ENCODE results near the gene ATN1.
A peak's percentile ranks its signal among the peaks of the same experiment; 100 is the strongest.

The ATN1 gene

DNA sequence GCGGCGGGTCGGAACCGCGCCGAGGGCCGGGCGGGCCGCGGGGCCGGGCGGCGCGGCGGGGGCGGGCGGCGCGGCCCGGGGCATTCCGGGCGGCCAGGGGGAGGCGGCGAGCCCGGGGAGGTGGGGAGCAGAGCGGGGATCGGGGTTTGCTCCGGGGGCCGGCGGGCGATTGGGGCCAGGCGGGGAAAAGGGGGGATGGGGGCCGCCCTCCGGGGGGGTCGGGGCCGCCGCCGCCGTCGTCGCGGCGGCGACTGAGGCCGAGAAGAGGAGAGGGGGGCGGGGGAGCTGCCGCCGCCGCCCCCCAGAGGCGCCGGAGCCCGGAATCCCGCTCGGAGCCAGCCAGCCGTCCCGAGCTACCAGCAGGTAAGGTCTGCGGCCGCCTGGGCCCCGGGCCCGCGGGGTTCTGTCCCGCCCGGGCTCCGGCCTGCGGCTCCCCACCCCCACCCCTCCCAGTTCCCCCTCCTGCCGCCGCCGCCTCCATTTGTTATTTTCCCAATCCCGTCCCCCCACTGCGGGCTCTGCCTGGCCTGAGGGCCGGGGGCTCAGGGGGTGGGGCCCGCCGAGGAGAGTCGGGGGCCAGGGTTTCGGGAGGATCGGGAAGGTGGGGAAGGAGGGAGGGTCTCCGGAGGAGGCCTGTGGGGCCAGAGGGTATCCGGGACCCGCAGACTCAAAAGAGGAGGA lies 403 bp downstream of the ATN1 start:
- no peak for DNase-seq

DNA sequence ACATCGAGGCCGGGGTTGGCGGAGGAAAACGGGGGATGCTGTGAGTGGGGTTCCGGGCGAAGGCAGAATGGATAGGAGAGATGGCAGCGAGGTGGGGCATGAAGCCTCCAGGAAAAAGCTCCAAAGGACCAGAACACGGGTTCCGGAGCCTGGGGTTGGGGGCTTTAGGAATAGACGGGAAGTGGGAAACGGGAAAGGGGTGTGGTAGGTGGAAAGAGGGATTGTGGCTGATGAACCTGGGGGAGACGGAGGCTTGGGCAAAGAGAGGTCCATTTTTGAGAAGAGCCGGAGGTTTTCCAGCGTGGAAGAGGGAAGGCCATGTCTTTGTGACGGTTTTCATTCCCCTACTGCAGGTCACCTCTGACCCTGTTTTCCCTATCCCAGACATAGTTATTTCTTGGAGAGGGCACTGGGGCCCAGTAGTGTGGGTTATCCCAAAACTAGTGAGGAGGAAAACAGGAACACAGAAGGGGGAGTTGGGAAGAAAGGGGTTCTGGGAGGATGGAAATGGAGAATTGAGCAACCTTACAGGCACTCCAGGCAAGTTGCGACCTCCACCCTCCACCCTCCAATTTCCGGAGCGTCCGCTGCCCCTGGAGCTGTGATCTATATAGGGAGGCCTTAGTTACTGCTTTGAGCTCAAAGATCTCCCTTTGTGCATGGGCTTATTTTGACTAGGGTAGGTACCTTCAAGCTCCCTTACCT lies 1.1 kb downstream of the ATN1 start:
- DNase-seq, result no peak

DNA sequence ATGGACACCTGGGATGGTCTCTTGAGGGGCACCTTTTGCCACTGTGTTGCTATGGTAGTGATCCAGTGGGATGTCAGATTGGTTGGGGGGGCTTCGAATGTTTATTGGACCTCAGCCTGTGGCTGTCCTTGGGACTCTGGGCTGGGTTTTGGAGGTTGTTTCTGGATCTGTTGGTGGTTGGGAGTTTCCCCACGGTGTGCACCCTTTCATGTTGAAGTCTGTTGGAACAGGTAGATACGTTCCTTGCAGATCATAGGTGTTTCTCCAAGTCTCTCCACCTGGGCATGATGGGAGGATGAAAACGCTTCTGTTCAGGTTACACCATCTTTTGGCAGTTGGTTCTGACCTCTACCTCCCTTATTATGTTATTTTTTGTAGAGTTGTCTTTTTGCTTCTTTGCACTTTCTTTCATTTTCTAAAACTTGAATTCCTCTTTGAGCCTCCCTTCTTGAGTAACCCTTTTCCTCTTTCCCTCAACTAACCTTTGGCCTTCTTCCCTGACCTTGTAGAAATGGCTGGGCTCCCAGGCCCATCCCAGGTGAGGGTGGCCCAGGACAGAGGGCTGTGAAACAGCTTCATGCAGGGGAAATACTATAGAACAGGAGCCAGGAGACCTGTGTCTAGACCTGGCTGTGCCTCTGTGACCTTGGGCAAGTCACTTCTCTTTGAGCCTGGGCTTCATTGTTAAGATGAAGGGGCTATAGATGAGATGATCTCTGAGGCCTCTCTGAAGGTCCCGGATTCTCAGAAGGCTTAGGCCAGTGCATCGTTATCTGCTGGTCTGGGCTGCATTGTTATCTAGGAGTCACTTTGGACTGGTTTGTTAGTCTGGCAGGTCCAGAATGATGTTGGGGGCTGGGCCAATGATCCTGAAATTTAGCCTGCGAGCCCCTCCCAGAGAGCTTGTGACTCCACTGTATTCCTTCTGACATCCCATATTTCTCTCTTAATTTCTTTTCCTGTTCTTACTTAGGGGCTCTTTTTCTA lies 2.0 kb downstream of the ATN1 start:
- DNase-seq, result no peak

DNA sequence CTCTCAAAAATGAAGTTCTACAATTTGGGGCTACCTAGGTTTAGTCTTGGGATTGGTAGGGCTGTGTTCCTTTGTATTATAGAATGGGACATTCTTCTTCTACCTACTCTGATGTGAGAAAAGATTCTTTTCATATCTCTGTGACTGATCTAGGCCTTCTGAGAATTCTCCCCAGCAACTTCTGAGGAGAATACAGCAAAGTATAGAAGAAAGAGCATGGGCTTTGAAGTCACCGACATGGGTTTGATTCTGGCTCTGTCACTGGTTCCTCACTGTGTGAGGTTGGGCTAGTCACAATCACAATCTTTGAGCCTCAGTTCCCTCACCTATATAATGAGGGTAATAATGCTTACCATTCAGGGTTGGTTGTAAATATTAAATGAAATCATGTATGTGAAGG lies 5.0 kb downstream of the ATN1 start:
- no peak for DNase-seq

DNA sequence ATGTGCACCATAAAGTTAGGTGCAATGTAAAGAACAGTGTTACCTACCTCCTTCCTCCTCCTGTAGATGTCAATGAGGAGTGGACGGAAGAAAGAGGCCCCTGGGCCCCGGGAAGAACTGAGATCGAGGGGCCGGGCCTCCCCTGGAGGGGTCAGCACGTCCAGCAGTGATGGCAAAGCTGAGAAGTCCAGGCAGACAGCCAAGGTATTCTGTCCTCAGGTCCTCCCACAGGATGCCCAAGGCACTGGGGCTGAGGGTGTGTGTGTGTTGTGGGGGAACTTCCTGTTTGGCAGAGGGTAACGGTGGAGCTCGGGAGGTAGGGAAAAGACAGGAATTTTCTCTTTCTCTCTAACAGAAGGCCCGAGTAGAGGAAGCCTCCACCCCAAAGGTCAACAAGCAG lies 6.4 kb downstream of the ATN1 start:
- DNase-seq, result no peak

DNA sequence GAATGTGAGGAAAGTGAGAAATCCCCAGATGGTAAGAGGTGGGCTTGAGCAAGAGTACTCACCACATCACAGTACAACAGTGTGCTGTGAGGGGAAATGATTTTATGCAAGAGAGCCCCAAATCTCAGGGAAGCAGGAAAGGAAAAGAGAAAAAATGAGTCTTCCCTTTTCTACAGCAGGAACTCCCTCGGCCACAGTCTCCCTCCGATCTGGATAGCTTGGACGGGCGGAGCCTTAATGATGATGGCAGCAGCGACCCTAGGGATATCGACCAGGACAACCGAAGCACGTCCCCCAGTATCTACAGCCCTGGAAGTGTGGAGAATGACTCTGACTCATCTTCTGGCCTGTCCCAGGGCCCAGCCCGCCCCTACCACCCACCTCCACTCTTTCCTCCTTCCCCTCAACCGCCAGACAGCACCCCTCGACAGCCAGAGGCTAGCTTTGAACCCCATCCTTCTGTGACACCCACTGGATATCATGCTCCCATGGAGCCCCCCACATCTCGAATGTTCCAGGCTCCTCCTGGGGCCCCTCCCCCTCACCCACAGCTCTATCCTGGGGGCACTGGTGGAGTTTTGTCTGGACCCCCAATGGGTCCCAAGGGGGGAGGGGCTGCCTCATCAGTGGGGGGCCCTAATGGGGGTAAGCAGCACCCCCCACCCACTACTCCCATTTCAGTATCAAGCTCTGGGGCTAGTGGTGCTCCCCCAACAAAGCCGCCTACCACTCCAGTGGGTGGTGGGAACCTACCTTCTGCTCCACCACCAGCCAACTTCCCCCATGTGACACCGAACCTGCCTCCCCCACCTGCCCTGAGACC lies 7.8 kb downstream of the ATN1 start:
- DNase-seq, result no peak

DNA sequence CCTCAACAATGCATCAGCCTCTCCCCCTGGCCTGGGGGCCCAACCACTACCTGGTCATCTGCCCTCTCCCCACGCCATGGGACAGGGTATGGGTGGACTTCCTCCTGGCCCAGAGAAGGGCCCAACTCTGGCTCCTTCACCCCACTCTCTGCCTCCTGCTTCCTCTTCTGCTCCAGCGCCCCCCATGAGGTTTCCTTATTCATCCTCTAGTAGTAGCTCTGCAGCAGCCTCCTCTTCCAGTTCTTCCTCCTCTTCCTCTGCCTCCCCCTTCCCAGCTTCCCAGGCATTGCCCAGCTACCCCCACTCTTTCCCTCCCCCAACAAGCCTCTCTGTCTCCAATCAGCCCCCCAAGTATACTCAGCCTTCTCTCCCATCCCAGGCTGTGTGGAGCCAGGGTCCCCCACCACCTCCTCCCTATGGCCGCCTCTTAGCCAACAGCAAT lies 8.5 kb downstream of the ATN1 start:
- DNase-seq, result no peak

DNA sequence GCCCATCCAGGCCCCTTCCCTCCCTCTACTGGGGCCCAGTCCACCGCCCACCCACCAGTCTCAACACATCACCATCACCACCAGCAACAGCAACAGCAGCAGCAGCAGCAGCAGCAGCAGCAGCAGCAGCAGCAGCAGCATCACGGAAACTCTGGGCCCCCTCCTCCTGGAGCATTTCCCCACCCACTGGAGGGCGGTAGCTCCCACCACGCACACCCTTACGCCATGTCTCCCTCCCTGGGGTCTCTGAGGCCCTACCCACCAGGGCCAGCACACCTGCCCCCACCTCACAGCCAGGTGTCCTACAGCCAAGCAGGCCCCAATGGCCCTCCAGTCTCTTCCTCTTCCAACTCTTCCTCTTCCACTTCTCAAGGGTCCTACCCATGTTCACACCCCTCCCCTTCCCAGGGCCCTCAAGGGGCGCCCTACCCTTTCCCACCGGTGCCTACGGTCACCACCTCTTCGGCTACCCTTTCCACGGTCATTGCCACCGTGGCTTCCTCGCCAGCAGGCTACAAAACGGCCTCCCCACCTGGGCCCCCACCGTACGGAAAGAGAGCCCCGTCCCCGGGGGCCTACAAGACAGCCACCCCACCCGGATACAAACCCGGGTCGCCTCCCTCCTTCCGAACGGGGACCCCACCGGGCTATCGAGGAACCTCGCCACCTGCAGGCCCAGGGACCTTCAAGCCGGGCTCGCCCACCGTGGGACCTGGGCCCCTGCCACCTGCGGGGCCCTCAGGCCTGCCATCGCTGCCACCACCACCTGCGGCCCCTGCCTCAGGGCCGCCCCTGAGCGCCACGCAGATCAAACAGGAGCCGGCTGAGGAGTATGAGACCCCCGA lies 9.1 kb downstream of the ATN1 start:
- DNase-seq, result no peak

DNA sequence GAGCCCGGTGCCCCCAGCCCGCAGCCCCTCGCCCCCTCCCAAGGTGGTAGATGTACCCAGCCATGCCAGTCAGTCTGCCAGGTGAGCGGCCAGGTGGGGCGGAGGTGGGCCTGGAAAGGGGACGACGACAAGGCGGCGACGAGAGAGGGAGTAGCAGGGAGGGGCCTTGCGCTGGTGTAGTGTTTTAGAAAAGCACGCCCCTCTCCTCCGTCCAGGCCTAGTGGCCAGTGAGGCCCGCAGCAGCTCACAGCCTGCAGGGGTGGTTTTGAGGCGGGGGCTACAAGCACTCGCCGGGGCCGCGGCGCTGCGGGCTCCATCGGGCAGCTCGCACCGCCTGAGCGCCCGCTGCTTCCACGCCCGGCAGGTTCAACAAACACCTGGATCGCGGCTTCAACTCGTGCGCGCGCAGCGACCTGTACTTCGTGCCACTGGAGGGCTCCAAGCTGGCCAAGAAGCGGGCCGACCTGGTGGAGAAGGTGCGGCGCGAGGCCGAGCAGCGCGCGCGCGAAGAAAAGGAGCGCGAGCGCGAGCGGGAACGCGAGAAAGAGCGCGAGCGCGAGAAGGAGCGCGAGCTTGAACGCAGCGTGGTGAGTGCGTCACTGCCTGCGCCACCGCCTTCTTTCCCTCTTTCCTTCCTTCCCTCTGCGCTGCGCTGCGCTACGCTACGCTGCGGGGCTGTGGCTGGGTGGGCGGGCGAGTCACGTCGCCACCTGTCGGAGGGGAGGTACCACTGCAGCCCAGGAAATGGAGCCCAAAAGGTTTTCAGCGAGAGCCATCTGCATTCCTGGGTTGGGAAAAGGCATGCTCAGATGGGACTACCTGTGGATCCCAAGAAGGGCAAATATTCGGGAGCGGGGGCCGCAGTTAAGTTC lies 10.0 kb downstream of the ATN1 start:
- DNase-seq, result peak; percentile 70

DNA sequence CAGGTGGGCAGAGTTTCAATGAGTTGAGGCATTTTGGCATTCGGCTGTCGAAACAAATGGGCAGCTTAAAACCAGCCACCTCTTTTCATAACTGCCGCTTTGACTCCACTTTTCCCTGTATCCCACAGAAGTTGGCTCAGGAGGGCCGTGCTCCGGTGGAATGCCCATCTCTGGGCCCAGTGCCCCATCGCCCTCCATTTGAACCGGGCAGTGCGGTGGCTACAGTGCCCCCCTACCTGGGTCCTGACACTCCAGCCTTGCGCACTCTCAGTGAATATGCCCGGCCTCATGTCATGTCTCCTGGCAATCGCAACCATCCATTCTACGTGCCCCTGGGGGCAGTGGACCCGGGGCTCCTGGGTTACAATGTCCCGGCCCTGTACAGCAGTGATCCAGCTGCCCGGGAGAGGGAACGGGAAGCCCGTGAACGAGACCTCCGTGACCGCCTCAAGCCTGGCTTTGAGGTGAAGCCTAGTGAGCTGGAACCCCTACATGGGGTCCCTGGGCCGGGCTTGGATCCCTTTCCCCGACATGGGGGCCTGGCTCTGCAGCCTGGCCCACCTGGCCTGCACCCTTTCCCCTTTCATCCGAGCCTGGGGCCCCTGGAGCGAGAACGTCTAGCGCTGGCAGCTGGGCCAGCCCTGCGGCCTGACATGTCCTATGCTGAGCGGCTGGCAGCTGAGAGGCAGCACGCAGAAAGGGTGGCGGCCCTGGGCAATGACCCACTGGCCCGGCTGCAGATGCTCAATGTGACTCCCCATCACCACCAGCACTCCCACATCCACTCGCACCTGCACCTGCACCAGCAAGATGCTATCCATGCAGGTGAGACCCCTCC lies 10.8 kb downstream of the ATN1 start:
- no peak for DNase-seq

DNA sequence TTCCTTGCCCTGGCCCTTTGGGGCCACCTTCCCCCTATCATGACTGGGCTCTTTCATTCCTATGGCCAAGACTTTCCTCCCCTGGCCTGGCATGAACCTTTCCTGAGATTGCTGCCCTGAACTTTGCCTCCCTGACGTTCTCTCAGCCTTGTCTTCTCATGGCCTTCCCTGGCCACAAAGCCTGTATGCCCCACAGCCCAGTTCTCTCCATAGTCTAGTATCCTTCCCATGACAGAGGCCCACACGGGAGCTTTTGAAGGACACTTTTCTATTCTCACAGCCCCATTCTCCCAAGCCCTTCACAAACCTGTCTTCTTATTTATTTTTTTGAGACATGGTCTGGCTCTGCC lies 11.4 kb downstream of the ATN1 start:
- no peak for DNase-seq

DNA sequence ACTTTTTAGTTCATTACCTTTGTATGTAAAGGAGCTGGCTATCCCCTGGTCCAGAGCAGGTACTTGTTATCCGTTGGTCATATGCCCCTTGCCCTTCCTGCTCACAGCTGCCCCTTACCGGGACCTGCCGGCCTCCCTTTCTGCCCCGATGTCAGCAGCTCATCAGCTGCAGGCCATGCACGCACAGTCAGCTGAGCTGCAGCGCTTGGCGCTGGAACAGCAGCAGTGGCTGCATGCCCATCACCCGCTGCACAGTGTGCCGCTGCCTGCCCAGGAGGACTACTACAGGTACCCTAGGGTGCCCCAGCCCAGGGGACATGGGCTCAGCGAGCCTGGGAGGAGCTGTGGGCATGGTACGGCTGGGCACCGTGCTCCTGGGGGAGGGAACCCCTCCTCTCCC lies 13.5 kb downstream of the ATN1 start:
- DNase-seq, result no peak

DNA sequence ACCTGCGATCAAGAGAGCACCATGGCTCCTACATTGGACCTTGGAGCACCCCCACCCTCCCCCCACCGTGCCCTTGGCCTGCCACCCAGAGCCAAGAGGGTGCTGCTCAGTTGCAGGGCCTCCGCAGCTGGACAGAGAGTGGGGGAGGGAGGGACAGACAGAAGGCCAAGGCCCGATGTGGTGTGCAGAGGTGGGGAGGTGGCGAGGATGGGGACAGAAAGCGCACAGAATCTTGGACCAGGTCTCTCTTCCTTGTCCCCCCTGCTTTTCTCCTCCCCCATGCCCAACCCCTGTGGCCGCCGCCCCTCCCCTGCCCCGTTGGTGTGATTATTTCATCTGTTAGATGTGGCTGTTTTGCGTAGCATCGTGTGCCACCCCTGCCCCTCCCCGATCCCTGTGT lies 14.0 kb downstream of the ATN1 start:
- DNase-seq, result no peak

DNA sequence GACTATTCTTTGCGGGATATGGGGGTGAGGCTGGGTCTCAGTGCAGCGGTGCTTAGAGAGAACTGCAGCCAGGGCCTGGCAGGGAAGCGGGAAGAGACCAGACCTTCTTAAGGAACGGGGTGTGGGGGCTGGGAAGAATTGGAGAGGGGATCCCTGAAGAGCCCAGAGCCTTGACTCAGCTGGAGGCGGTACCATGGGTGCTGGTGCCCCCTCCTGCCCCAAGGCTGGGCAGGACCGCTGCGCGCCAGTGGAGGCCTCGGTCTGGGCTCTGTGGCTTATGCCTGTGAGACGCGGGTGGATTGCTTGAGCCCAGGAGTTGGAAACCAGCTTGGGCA lies 14.5 kb downstream of the ATN1 start:
- no peak for DNase-seq

DNA sequence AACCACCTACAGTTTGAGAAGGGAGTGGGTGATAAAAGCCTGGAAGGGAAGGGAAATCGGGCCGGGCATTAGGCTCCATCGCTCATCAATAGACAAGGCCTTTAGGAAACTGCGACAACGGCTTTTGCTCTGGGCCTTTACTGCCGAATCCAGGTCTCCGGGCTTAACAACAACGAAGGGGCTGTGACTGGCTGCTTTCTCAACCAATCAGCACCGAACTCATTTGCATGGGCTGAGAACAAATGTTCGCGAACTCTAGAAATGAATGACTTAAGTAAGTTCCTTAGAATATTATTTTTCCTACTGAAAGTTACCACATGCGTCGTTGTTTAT lies 15.6 kb downstream of the ATN1 start:
- peak; percentile 77 for DNase-seq

DNA sequence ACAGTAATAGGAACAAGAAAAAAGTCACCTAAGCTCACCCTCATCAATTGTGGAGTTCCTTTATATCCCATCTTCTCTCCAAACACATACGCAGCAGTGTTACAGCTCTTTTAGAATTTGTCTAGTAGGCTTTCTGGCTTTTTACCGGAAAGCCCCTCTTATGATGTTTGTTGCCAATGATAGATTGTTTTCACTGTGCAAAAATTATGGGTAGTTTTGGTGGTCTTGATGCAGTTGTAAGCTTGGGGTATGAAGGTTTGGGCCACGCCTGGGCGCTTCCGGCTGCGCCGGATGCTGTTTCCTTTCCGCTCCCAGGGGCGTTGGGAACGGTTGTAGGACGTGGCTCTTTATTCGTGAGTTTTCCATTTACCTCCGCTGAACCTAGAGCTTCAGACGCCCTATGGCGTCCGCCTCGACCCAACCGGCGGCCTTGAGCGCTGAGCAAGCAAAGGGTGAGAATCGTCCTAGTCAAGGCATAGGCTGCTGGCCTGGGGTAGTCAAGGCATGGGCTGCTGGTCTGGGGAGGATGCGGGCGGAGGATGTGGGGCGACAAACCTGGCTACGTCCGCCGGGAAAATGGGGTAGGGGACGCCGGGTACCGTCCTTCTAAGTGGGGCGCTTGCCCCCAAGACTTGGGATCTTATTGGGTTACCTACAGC lies 16.1 kb downstream of the ATN1 start, which contains the start of the genes C12orf57 and RNU7-1:
Gene C12orf57 (plus strand): TSS at position 301 of the 659 bp plus-strand sequence. CDS start 100 bp downstream, at position 401.
Gene RNU7-1 (plus strand): TSS at position 95 of the 659 bp plus-strand sequence.
- DNase-seq, result peak; percentile 62

DNA sequence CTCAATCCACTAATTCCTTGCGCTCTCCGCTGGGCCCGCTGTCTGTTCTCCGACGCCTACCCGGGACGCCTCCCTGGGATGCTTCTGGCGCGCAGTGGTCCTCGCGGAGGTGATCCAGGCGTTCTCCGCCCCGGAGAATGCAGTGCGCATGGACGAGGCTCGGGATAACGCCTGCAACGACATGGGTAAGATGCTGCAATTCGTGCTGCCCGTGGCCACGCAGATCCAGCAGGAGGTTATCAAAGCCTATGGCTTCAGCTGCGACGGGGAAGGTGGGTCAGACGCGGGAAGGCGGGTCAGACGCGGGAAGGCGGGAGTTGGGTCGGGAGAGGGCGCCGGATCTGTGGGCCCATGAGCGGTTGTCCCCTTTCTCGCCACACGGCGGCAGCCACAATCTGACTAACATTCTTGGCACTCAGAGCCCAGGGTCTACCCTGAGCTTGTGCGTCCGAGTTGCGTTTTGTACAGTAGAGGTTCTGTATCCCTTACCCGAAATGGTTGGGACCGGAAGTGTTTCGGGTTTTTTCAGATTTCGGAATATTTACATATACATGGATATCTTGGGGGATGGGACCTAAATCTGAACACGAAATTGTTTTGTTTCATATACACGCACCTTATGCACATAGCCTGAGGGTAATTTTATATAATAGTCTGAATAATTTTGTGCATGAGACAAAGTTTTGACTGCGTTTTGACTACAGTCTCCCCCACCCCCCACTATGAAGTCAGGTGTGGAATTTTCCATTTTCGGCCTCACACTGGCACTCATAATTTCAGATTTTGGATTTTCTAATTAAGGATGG lies 16.8 kb downstream of the ATN1 start:
- DNase-seq, result peak; percentile 80

DNA sequence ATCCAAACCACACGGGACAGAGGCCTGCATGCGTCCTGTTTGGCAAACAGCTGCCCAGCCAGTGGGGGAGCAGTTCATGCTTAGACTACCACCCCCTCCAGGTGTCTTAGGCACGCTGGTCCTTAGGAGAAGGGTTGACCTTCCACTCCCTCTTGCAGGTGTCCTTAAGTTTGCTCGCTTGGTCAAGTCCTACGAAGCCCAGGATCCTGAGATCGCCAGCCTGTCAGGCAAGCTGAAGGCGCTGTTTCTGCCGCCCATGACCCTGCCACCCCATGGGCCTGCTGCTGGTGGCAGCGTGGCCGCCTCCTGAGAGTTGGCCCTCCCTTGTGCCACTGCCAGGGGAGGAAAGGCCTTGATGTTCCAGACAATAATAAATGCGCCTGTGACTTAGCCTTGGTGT lies 17.9 kb downstream of the ATN1 start:
- DNase-seq, result no peak
